Loucy (cell line): ENCODE results near the gene MRPS27.

ENCODE experiments used
- H2AFZ ChIP-seq: fragments of 200-600 bp; sonication (generic); 2 replicates; pipeline ENCODE4 v1.6.0; 2016; ENCODE audit warnings: antibody characterized with exemption, mild to moderate bottlenecking, low read length, moderate library complexity
- H3F3A ChIP-seq: fragments of 200-600 bp; 2 replicates; pipeline ENCODE4 v1.6.0; 2016; ENCODE audit warnings: antibody characterized with exemption, low read depth, mild to moderate bottlenecking
- H3K27me3 ChIP-seq: fragments of 200-600 bp; sonication (generic); 2 replicates; pipeline ENCODE4 v1.6.1; 2014; ENCODE audit warnings: low read length, mild to moderate bottlenecking; ENCODE audit not compliant: insufficient read depth, poor library complexity, severe bottlenecking
- H3K36me3 ChIP-seq: fragments of 200-600 bp; sonication (generic); 2 replicates; pipeline ENCODE4 v1.6.1; 2016; ENCODE audit warnings: low read length; ENCODE audit not compliant: insufficient read depth
- H3K4me1 ChIP-seq: fragments of 200-600 bp; sonication (generic); 2 replicates; pipeline ENCODE4 v1.5.1; 2014; ENCODE audit warnings: low read length, mild to moderate bottlenecking; ENCODE audit not compliant: insufficient read depth, poor library complexity, severe bottlenecking
- H3K4me2 ChIP-seq: fragments of 200-600 bp; sonication (generic); 2 replicates; pipeline ENCODE4 v1.6.0; 2014; ENCODE audit warnings: antibody characterized with exemption, low read length, low read depth, mild to moderate bottlenecking; ENCODE audit not compliant: poor library complexity, severe bottlenecking
- H3K4me3 ChIP-seq: fragments of 200-600 bp; sonication (generic); 2 replicates; pipeline ENCODE4 v1.5.1; 2014; ENCODE audit warnings: low read length, mild to moderate bottlenecking, mixed read lengths; ENCODE audit not compliant: poor library complexity, severe bottlenecking
- H3K79me2 ChIP-seq: fragments of 200-600 bp; sonication (generic); 2 replicates; pipeline ENCODE4 v1.6.1; 2014; ENCODE audit warnings: low read length; ENCODE audit not compliant: insufficient read depth
- H3K9ac ChIP-seq: fragments of 200-600 bp; sonication (generic); 2 replicates; pipeline ENCODE4 v1.6.0; 2014; ENCODE audit warnings: mild to moderate bottlenecking, low read depth, low read length, moderate library complexity; ENCODE audit not compliant: poor library complexity, severe bottlenecking
- H3K9me2 ChIP-seq: fragments of 200-600 bp; sonication (generic); replicated peaks from 2 replicates; pipeline ENCODE4 v1.6.1; 2016; ENCODE audit warnings: low read depth, low read length, mixed read lengths
- H3K9me3 ChIP-seq: fragments of 200-600 bp; sonication (generic); 2 replicates; pipeline ENCODE4 v1.6.1; 2014; ENCODE audit warnings: mild to moderate bottlenecking, antibody characterized with exemption, low read length, low read depth; ENCODE audit not compliant: insufficient read depth
- H4K20me1 ChIP-seq: fragments of 200-600 bp; sonication (generic); 2 replicates; pipeline ENCODE4 v1.6.0; 2014; ENCODE audit warnings: antibody characterized with exemption, low read length, mild to moderate bottlenecking; ENCODE audit not compliant: insufficient read depth, poor library complexity, severe bottlenecking
- CTCF ChIP-seq: fragments of 200-600 bp; sonication (generic); conservative IDR thresholded peaks from 2 replicates; pipeline ENCODE4 v1.5.1; 2014; ENCODE audit warnings: mild to moderate bottlenecking, antibody characterized with exemption, low read length
- EZH2phosphoT487 ChIP-seq: fragments of 200-600 bp; IDR thresholded peaks from 2 replicates; pipeline ENCODE4 v1.6.1; 2018; ENCODE audit warnings: antibody characterized with exemption, mild to moderate bottlenecking, moderate library complexity, borderline replicate concordance

Gene MRPS27

GRCh38 chr5:72363166-72363802 lies 43.2 kb upstream of the MRPS27 start:
- no peaks in the 10 kb centered on the region for H4K20me1 ChIP-seq
- H3K4me3 ChIP-seq = no peak overlapping the region
- no peaks in the 10 kb centered on the region for H3K9me3 ChIP-seq
- H3K4me2 ChIP-seq = no peak overlapping the region
- no peaks in the 10 kb centered on the region for H3F3A ChIP-seq
- no peak overlapping the region for H3K9ac ChIP-seq
- peaks cover 4% of the 10 kb centered on the region; the same call in 1 of the 2 replicates for H3K36me3 ChIP-seq
- H3K4me1 ChIP-seq = no peaks in the 10 kb centered on the region
- no peaks in the 10 kb centered on the region for H3K9me2 ChIP-seq
- no peaks in the 10 kb centered on the region for H3K27me3 ChIP-seq
- no peaks in the 10 kb centered on the region for H3K79me2 ChIP-seq
- TF ChIP-seq CTCF (no peak), EZH2phosphoT487 (no peak)
- no peak overlapping the region for H2AFZ ChIP-seq

- no peaks in the 10 kb centered on the region for H3K79me2 ChIP-seq
- H3K4me1 ChIP-seq = no peaks in the 10 kb centered on the region
- H2AFZ ChIP-seq = no peak overlapping the region
- no peaks in the 10 kb centered on the region for H3K9me3 ChIP-seq
- no peaks in the 10 kb centered on the region for H4K20me1 ChIP-seq
- no peaks in the 10 kb centered on the region for H3F3A ChIP-seq
- H3K36me3 ChIP-seq = peaks cover 4% of the 10 kb centered on the region; the same call in 1 of the 2 replicates
- H3K4me3 ChIP-seq = no peak overlapping the region
- H3K9me2 ChIP-seq = no peaks in the 10 kb centered on the region
- no peak for TF ChIP-seq EZH2phosphoT487
- TF ChIP-seq CTCF = no peak
- no peak overlapping the region for H3K4me2 ChIP-seq
- no peak overlapping the region for H3K9ac ChIP-seq
- H3K27me3 ChIP-seq = no peaks in the 10 kb centered on the region
These were observed 39.8 kb upstream of the MRPS27 start for GRCh38 chr5:72359886-72360285.

- H3K36me3 ChIP-seq = peaks cover 4% of the 10 kb centered on the region; the same call in 1 of the 2 replicates
- no peak overlapping the region for H2AFZ ChIP-seq
- H3K9ac ChIP-seq = no peak overlapping the region
- H3K4me3 ChIP-seq = no peak overlapping the region
- no peaks in the 10 kb centered on the region for H3F3A ChIP-seq
- H3K9me2 ChIP-seq = no peaks in the 10 kb centered on the region
- no peaks in the 10 kb centered on the region for H3K4me1 ChIP-seq
- TF ChIP-seq CTCF = no peak
- no peak for TF ChIP-seq EZH2phosphoT487
- no peaks in the 10 kb centered on the region for H3K27me3 ChIP-seq
- no peaks in the 10 kb centered on the region for H4K20me1 ChIP-seq
- H3K9me3 ChIP-seq = no peaks in the 10 kb centered on the region
- no peak overlapping the region for H3K4me2 ChIP-seq
- H3K79me2 ChIP-seq = no peaks in the 10 kb centered on the region
These were observed 38.9 kb upstream of the MRPS27 start for GRCh38 chr5:72358925-72359324.
